Measurements from ENCODE around the gene NOL3. TPM values are rescaled to one million over a fixed set of nuclear protein-coding genes. Genes with fewer than 3 reads are reported as not detected.

The NOL3 gene
- total and polyA plus RNA-seq, 9 of the 15 experiments (the other 6 are each of a cell fraction or from before 2014, with no cell fraction given): 0.45 to 14.0 (median 5.4) TPM

DNA sequence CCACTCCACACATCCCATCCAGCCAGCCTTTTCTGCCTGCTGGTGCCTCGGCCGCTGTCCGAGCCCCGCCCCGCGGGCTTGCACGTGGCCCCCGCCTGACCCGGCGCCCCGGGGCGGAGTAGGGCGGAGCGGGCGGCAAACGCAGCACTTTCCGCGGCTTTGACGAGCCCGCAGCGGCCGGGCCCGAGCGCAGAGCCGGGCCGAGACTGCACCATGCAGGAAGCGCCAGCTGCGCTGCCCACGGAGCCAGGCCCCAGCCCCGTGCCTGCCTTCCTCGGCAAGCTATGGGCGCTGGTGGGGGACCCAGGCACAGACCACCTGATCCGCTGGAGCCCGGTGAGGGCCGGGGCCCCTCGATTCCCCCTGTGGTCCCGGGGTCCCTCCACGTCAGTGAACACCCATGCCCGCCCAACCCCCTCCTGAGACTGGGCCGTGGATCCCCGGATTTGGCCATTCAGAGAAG lies 5.7 kb upstream of the NOL3 start, which contains the start of gene HSF4 (continued):
- TF ChIP-seq, protein P1, sequence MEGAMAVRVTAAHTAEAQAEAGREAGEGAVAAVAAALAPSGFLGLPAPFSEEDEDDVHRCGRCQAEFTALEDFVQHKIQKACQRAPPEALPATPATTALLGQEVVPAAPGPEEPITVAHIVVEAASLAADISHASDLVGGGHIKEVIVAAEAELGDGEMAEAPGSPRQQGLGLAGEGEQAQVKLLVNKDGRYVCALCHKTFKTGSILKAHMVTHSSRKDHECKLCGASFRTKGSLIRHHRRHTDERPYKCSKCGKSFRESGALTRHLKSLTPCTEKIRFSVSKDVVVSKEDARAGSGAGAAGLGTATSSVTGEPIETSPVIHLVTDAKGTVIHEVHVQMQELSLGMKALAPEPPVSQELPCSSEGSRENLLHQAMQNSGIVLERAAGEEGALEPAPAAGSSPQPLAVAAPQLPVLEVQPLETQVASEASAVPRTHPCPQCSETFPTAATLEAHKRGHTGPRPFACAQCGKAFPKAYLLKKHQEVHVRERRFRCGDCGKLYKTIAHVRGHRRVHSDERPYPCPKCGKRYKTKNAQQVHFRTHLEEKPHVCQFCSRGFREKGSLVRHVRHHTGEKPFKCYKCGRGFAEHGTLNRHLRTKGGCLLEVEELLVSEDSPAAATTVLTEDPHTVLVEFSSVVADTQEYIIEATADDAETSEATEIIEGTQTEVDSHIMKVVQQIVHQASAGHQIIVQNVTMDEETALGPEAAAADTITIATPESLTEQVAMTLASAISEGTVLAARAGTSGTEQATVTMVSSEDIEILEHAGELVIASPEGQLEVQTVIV (CRISPR knock-in tag; IDR thresholded peaks at IDR 0.05; ENCODE audit: borderline replicate concordance): no peak
- TF ChIP-seq ZNF311 (CRISPR knock-in tag; IDR thresholded peaks at IDR 0.05) (no peak), HDAC2 (IDR thresholded peaks at IDR 0.05) (no peak), KDM4B (IDR thresholded peaks at IDR 0.05; ENCODE audit: borderline replicate concordance in 2 of 2, low read depth in 1 of 2) (no peak), ZNF253 (CRISPR knock-in tag; conservative IDR thresholded peaks at IDR 0.05) (no peak), TFAM (CRISPR knock-in tag; conservative IDR thresholded peaks at IDR 0.05) (no peak), ZNF3 (CRISPR knock-in tag; IDR thresholded peaks at IDR 0.05) (no peak), ZNF408 (CRISPR knock-in tag; IDR thresholded peaks at IDR 0.05; ENCODE audit: low read depth) (no peak), DIDO1 (tag; IDR thresholded peaks at IDR 0.05; ENCODE audit: low read depth) (no peak), CLOCK (CRISPR knock-in tag; IDR thresholded peaks at IDR 0.05; ENCODE audit: borderline replicate concordance) (no peak), SAP30 (IDR thresholded peaks at IDR 0.05; ENCODE audit: borderline replicate concordance, insufficient read depth, low read depth, low read length, poor library complexity, severe bottlenecking) (no peak), PURB (CRISPR knock-in tag; IDR thresholded peaks at IDR 0.05; ENCODE audit: low read depth) (no peak), TEAD2 (tag; IDR thresholded peaks at IDR 0.05) (no peak), MEF2A (IDR thresholded peaks at IDR 0.05; ENCODE audit: control insufficient read depth, low read depth, low read length) (no peak), SNAPC5 (CRISPR knock-in tag; IDR thresholded peaks at IDR 0.05) (no peak), SMARCA4 (IDR thresholded peaks at IDR 0.05) (no peak), NFIC (IDR thresholded peaks at IDR 0.05) (no peak), ZNF511 (CRISPR knock-in tag; IDR thresholded peaks at IDR 0.05) (no peak), ARID2 (IDR thresholded peaks at IDR 0.05) (no peak), ZKSCAN8 (CRISPR knock-in tag; IDR thresholded peaks at IDR 0.05) (no peak), ADNP (tag; IDR thresholded peaks at IDR 0.05) (no peak)
- TF ChIP-seq, protein P2, sequence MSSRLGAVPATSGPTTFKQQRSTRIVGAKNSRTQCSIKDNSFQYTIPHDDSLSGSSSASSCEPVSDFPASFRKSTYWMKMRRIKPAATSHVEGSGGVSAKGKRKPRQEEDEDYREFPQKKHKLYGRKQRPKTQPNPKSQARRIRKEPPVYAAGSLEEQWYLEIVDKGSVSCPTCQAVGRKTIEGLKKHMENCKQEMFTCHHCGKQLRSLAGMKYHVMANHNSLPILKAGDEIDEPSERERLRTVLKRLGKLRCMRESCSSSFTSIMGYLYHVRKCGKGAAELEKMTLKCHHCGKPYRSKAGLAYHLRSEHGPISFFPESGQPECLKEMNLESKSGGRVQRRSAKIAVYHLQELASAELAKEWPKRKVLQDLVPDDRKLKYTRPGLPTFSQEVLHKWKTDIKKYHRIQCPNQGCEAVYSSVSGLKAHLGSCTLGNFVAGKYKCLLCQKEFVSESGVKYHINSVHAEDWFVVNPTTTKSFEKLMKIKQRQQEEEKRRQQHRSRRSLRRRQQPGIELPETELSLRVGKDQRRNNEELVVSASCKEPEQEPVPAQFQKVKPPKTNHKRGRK (tag; IDR thresholded peaks at IDR 0.05): no peak
